Osteoblast (primary cell): ENCODE measurements around the gene ESR1. TPM values are rescaled to one million over a fixed set of nuclear protein-coding genes. Genes with fewer than 3 reads are reported as not detected.

Experiments used
- DNase-seq: peaks from one replicate; pipeline ENCODE4 v3.0.0; 2011; ENCODE audit warnings: low spot score, mixed read lengths; ENCODE audit not compliant: insufficient read length; ENCODE audit errors: missing footprints
- H2AFZ ChIP-seq: 2 replicates; pipeline ENCODE4 v1.6.0; 2011; ENCODE audit warnings: mild to moderate bottlenecking, low read length
- H3K27ac ChIP-seq: 2 replicates; pipeline ENCODE4 v1.5.1; 2011; ENCODE audit warnings: mild to moderate bottlenecking, low read depth, low read length, moderate library complexity
- H3K27me3 ChIP-seq: 2 replicates; pipeline ENCODE4 v1.6.0; 2012; ENCODE audit warnings: mild to moderate bottlenecking, control low read depth, inconsistent platforms, low read length, moderate library complexity; ENCODE audit not compliant: insufficient read depth
- H3K36me3 ChIP-seq: 2 replicates; pipeline ENCODE4 v1.5.1; 2011; ENCODE audit warnings: mild to moderate bottlenecking, low read length, control low read depth, moderate library complexity; ENCODE audit not compliant: insufficient read depth
- H3K4me1 ChIP-seq: 2 replicates; pipeline ENCODE4 v1.5.1; 2011; ENCODE audit warnings: mild to moderate bottlenecking, low read length, control low read depth, moderate library complexity; ENCODE audit not compliant: insufficient read depth
- H3K4me2 ChIP-seq: 2 replicates; pipeline ENCODE4 v1.6.0; 2011; ENCODE audit warnings: mild to moderate bottlenecking, low read length; ENCODE audit not compliant: insufficient read depth
- H3K4me3 ChIP-seq: fragments of 200-600 bp; sonication (generic); 3 replicates; pipeline ENCODE4 v1.5.1; 2012; ENCODE audit warnings: mild to moderate bottlenecking, low read length, inconsistent platforms; ENCODE audit not compliant: insufficient read depth
- H3K79me2 ChIP-seq: 2 replicates; pipeline ENCODE4 v1.6.0; 2012; ENCODE audit warnings: mild to moderate bottlenecking, low read length, control low read depth, inconsistent platforms; ENCODE audit not compliant: insufficient read depth
- H3K9me3 ChIP-seq: 2 replicates; pipeline ENCODE4 v1.5.1; 2011; ENCODE audit warnings: low read depth, low read length, control low read depth
- H4K20me1 ChIP-seq: 2 replicates; pipeline ENCODE4 v1.6.0; 2012; ENCODE audit warnings: mild to moderate bottlenecking, low read length, control low read depth; ENCODE audit not compliant: insufficient read depth
- CTCF ChIP-seq: IDR thresholded peaks from 2 replicates; pipeline ENCODE4 v1.5.1; 2011; ENCODE audit warnings: mild to moderate bottlenecking, low read depth, low read length, moderate library complexity; ENCODE audit errors: extremely low read depth
- total RNA-seq: library from RNA; depleted of rRNA; stranded (reverse); fragments of >200 nt; gene quantifications from 2 replicates; pipeline ENCODE4 v1.2.3, GENCODE V29; 2012

Gene ESR1
- total RNA-seq, 1 donor = 3.3 TPM

GRCh38 chr6:151900256-151900655, 92.8 kb downstream of the ESR1 start:
- no peak for DNase-seq
- Histone ChIP-seq H3K4me3 (no peak overlapping the region), H3K36me3 (no peaks in the 10 kb centered on the region), H3K4me1 (no peaks in the 10 kb centered on the region), H3K9me3 (no peaks in the 10 kb centered on the region), H3K4me2 (no peak overlapping the region), H4K20me1 (no peaks in the 10 kb centered on the region), H3K79me2 (no peaks in the 10 kb centered on the region), H3K27ac (no peak overlapping the region), H2AFZ (no peak overlapping the region), H3K27me3 (no peaks in the 10 kb centered on the region)
- no peak for TF ChIP-seq CTCF

GRCh38 chr6:151901009-151901411, 93.5 kb downstream of the ESR1 start:
- peak; percentile 43 for DNase-seq
- H3K4me2 ChIP-seq = no peak overlapping the region
- no peaks in the 10 kb centered on the region for H3K36me3 ChIP-seq
- H3K27me3 ChIP-seq = no peaks in the 10 kb centered on the region
- no peaks in the 10 kb centered on the region for H3K9me3 ChIP-seq
- H3K79me2 ChIP-seq = no peaks in the 10 kb centered on the region
- no peaks in the 10 kb centered on the region for H3K4me1 ChIP-seq
- no peaks in the 10 kb centered on the region for H4K20me1 ChIP-seq
- H3K4me3 ChIP-seq = no peak overlapping the region
- no peak overlapping the region for H3K27ac ChIP-seq
- H2AFZ ChIP-seq = no peak overlapping the region
- no peak for TF ChIP-seq CTCF

GRCh38 chr6:151904631-151905030, 97.1 kb downstream of the ESR1 start:
- Histone ChIP-seq H3K4me3 (no peak overlapping the region), H4K20me1 (no peaks in the 10 kb centered on the region), H2AFZ (no peak overlapping the region), H3K36me3 (no peaks in the 10 kb centered on the region), H3K4me2 (no peak overlapping the region), H3K79me2 (no peaks in the 10 kb centered on the region), H3K9me3 (no peaks in the 10 kb centered on the region), H3K4me1 (no peaks in the 10 kb centered on the region), H3K27ac (no peak overlapping the region), H3K27me3 (no peaks in the 10 kb centered on the region)
- TF ChIP-seq CTCF = no peak
- DNase-seq = no peak

GRCh38 chr6:151905072-151905471, 97.6 kb downstream of the ESR1 start:
- Histone ChIP-seq H3K79me2 (no peaks in the 10 kb centered on the region), H2AFZ (no peak overlapping the region), H3K4me1 (no peaks in the 10 kb centered on the region), H3K27ac (no peak overlapping the region), H3K4me2 (no peak overlapping the region), H3K27me3 (no peaks in the 10 kb centered on the region), H3K4me3 (no peak overlapping the region), H3K36me3 (no peaks in the 10 kb centered on the region), H4K20me1 (no peaks in the 10 kb centered on the region), H3K9me3 (no peaks in the 10 kb centered on the region)
- DNase-seq = no peak
- no peak for TF ChIP-seq CTCF
